Measurements from ENCODE around the gene FSTL5. TPM values are rescaled to one million over a fixed set of nuclear protein-coding genes. Genes with fewer than 3 reads are reported as not detected.

The FSTL5 gene
- total RNA-seq, 1 experiment from 2014 or later = 1.9 TPM

DNA sequence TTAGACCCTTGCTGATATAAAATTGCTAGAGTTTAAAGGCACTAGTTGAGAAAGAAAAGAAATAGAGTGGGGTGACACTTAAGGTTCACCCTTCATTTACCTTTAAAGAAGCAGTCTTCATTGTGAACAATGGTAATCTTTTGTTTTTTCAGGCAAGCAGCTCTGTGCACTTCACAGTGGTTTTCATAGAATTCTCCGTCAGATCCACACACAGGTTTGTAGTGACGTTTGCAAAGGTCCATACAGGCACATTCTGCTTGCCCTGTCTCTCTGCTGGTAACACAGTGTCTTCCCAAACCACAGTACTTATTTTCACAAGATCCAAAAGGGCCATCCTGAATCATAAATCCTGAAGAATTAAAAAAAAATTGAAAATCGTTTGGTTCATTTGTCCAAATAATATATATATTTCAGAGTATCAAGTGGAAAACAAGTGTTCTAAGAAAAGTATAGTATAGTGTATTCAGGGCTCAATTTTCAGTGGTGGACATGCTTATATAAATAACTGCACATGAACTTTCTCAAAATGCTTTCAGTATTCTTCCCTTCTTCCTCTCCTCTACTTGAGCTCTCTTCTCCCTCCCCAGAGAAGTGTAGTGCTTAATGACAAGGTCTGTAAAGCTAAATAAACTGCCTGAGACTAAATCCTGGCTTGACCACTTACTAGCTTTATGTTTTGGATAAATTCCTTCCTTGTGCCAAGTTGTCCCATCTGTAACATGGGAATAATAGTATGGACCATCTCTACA lies 243.3 kb downstream of the FSTL5 start:
- H3K9me3 Mint-ChIP-seq (ENCODE audit: unreplicated experiment) = no peaks in the 10 kb centered on the region
- H3K4me3 ChIP-seq (ENCODE audit: low read depth, low read length) = no peak overlapping the region
- CTCF ChIA-PET = no interaction called here
- H3K27me3 Mint-ChIP-seq (ENCODE audit: insufficient read depth, unreplicated experiment) = no peaks in the 10 kb centered on the region
- H3K27me3 ChIP-seq (replicated peaks; ENCODE audit: control insufficient read depth, insufficient read depth, low read length) = no peaks in the 10 kb centered on the region
- intact Hi-C loops (cut with micrococcal nuclease; ENCODE audit: unreplicated experiment) = no loop called here
- no peaks in the 10 kb centered on the region for H3K36me3 Mint-ChIP-seq (ENCODE audit: insufficient read depth, unreplicated experiment)
- TF ChIP-seq, protein P1, sequence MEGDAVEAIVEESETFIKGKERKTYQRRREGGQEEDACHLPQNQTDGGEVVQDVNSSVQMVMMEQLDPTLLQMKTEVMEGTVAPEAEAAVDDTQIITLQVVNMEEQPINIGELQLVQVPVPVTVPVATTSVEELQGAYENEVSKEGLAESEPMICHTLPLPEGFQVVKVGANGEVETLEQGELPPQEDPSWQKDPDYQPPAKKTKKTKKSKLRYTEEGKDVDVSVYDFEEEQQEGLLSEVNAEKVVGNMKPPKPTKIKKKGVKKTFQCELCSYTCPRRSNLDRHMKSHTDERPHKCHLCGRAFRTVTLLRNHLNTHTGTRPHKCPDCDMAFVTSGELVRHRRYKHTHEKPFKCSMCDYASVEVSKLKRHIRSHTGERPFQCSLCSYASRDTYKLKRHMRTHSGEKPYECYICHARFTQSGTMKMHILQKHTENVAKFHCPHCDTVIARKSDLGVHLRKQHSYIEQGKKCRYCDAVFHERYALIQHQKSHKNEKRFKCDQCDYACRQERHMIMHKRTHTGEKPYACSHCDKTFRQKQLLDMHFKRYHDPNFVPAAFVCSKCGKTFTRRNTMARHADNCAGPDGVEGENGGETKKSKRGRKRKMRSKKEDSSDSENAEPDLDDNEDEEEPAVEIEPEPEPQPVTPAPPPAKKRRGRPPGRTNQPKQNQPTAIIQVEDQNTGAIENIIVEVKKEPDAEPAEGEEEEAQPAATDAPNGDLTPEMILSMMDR (IDR thresholded peaks at IDR 0.05; ENCODE audit: insufficient read depth in 1 of 2, low read depth in 1 of 2, low read length in 1 of 2, severe bottlenecking in 1 of 2, unreplicated experiment in 1 of 2) = no peak
- H3K4me1 Mint-ChIP-seq (ENCODE audit: low read depth, unreplicated experiment) = no peaks in the 10 kb centered on the region
- DNase-seq = no peak
- no peak overlapping the region for H3K4me3 Mint-ChIP-seq (ENCODE audit: unreplicated experiment)
- H3K4me1 ChIP-seq = no peaks in the 10 kb centered on the region
- H3K36me3 ChIP-seq (ENCODE audit: control insufficient read depth, insufficient read depth, low read length) = no peaks in the 10 kb centered on the region
- POLR2A ChIA-PET = no interaction called here
- H3K9me3 ChIP-seq = no peaks in the 10 kb centered on the region
- no TSS peak for BruUV-seq (replicated peaks)
- H3K27ac Mint-ChIP-seq (ENCODE audit: unreplicated experiment) = no peak overlapping the region

DNA sequence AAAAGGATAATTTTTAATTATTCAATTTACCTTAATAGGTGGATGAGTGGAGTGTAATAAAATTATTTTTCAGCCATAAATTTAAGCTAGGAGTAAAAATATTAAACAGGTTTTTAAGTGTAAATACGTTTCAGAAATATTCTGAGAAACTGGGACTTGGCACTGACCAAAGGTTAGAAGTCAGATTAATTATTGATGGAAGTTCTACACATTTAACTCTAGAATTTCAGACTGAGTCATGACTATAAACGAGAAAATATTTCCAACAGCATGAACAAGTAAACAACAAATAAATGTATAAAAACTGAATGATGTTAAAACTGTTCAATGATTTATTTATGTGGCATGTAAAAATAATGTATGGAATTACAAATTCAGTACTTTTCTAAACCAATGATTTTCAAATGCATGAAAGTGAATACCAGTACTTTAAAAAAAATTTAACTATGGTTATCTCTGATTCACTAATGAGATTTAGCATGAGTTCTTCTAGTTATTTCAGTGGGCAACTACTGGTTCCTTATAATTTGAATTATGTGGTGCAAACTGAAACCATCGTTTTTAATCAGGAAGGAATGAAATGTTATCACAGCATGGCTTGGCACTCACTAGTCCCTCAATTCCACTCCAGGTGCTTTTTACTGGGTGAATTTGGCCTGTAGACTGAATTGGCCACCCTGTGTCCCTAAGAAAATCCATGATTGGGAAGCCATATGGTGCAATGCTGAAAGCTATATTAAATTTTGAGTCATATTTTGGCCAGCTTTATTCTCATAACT lies 244.2 kb downstream of the FSTL5 start:
- Mint-ChIP-seq H3K27ac (ENCODE audit: unreplicated experiment) (no peak overlapping the region), H3K9me3 (ENCODE audit: unreplicated experiment) (no peaks in the 10 kb centered on the region), H3K36me3 (ENCODE audit: insufficient read depth, unreplicated experiment) (no peaks in the 10 kb centered on the region), H3K27me3 (ENCODE audit: insufficient read depth, unreplicated experiment) (no peaks in the 10 kb centered on the region), H3K4me3 (ENCODE audit: unreplicated experiment) (no peak overlapping the region), H3K4me1 (ENCODE audit: low read depth, unreplicated experiment) (no peaks in the 10 kb centered on the region)
- Histone ChIP-seq H3K4me3 (ENCODE audit: low read depth, low read length) (no peak overlapping the region), H3K36me3 (ENCODE audit: control insufficient read depth, insufficient read depth, low read length) (no peaks in the 10 kb centered on the region), H3K4me1 (no peaks in the 10 kb centered on the region), H3K27me3 (replicated peaks; ENCODE audit: control insufficient read depth, insufficient read depth, low read length) (no peaks in the 10 kb centered on the region), H3K9me3 (no peaks in the 10 kb centered on the region)
- CTCF ChIA-PET = no interaction called here
- no TSS peak for BruUV-seq (replicated peaks)
- DNase-seq = no peak
- TF ChIP-seq, protein P1 (IDR thresholded peaks at IDR 0.05; ENCODE audit: insufficient read depth in 1 of 2, low read depth in 1 of 2, low read length in 1 of 2, severe bottlenecking in 1 of 2, unreplicated experiment in 1 of 2) = no peak
- POLR2A ChIA-PET = no interaction called here
- intact Hi-C loops (cut with micrococcal nuclease; ENCODE audit: unreplicated experiment) = no loop called here

DNA sequence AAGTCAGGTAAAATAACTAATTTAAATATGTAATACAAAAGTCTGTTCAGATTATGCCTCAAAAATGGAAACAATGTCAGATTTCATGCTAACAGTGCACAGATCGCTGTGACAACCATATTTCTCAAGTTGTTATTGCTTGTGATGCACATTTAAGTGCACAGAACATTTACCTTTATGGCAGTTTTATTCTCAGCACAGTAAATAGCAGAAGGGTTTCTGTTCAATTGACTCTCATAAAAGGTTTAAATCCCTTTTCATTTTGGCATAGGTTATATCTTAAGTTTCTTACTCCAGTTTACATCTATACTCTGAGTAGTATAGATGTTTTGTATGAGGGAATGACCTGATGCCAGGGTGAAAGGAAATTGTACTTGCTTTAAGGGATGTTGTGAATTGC lies 247.8 kb downstream of the FSTL5 start:
- Mint-ChIP-seq H3K27me3 (ENCODE audit: insufficient read depth, unreplicated experiment) (no peaks in the 10 kb centered on the region), H3K27ac (ENCODE audit: unreplicated experiment) (no peak overlapping the region), H3K36me3 (ENCODE audit: insufficient read depth, unreplicated experiment) (no peaks in the 10 kb centered on the region), H3K9me3 (ENCODE audit: unreplicated experiment) (no peaks in the 10 kb centered on the region), H3K4me1 (ENCODE audit: low read depth, unreplicated experiment) (no peaks in the 10 kb centered on the region), H3K4me3 (ENCODE audit: unreplicated experiment) (no peak overlapping the region)
- Histone ChIP-seq H3K4me1 (no peaks in the 10 kb centered on the region), H3K4me3 (ENCODE audit: low read depth, low read length) (no peak overlapping the region), H3K9me3 (no peaks in the 10 kb centered on the region), H3K36me3 (ENCODE audit: control insufficient read depth, insufficient read depth, low read length) (no peaks in the 10 kb centered on the region), H3K27me3 (replicated peaks; ENCODE audit: control insufficient read depth, insufficient read depth, low read length) (no peaks in the 10 kb centered on the region)
- intact Hi-C loops (cut with micrococcal nuclease; ENCODE audit: unreplicated experiment) = no loop called here
- TF ChIP-seq, protein P1 (IDR thresholded peaks at IDR 0.05; ENCODE audit: insufficient read depth in 1 of 2, low read depth in 1 of 2, low read length in 1 of 2, severe bottlenecking in 1 of 2, unreplicated experiment in 1 of 2) = no peak
- CTCF ChIA-PET = no interaction called here
- no peak for DNase-seq
- POLR2A ChIA-PET = no interaction called here
- BruUV-seq (replicated peaks) = no TSS peak
